ENCODE results near the gene DENND5A. TPM values are rescaled to one million over a fixed set of nuclear protein-coding genes. Genes with fewer than 3 reads are reported as not detected.

DENND5A gene
- total RNA-seq, 1 donor from 2014 or later = 156 TPM

- Mint-ChIP-seq H3K4me1 (ENCODE audit: low read depth, unreplicated experiment) (peaks cover 25% of the 10 kb centered on the region), H3K36me3 (ENCODE audit: low read depth, unreplicated experiment) (peaks cover 49% of the 10 kb centered on the region), H3K4me3 (ENCODE audit: unreplicated experiment) (no peak overlapping the region), H3K9me3 (ENCODE audit: unreplicated experiment) (no peaks in the 10 kb centered on the region), H3K27ac (ENCODE audit: unreplicated experiment) (no peak overlapping the region), H3K27me3 (ENCODE audit: low read depth, unreplicated experiment) (no peaks in the 10 kb centered on the region)
- peak overlapping the region; percentile 19 for H3K27ac ChIP-seq (ENCODE audit: low read depth, low read length)
- no peaks in the 10 kb centered on the region for H3K27me3 ChIP-seq (ENCODE audit: insufficient read depth, low read length)
- peaks cover 23% of the 10 kb centered on the region for H3K4me1 ChIP-seq (ENCODE audit: insufficient read depth, low read length)
- peak; percentile 89 for DNase-seq (ENCODE audit: low read depth)
- H3K9me3 ChIP-seq (ENCODE audit: insufficient read depth, low read depth, low read length) = no peaks in the 10 kb centered on the region
- H3K4me2 ChIP-seq (ENCODE audit: low read length) = no peak overlapping the region
- no peak for TF ChIP-seq CTCF (IDR thresholded peaks at IDR 0.05; ENCODE audit: insufficient read depth, low read depth, low read length)
- TF ChIP-seq EZH2 (IDR thresholded peaks at IDR 0.05; ENCODE audit: insufficient read depth, low read length) = no peak
- H2AFZ ChIP-seq (ENCODE audit: low read depth, low read length) = no peak overlapping the region
- no peak overlapping the region for H3K4me3 ChIP-seq (ENCODE audit: insufficient read depth, low read depth, low read length)
- H3K79me2 ChIP-seq (ENCODE audit: insufficient read depth, low read length) = no peaks in the 10 kb centered on the region
- H4K20me1 ChIP-seq (ENCODE audit: insufficient read depth, low read length) = peaks cover 22% of the 10 kb centered on the region
- peaks cover 31% of the 10 kb centered on the region for H3K36me3 ChIP-seq (ENCODE audit: insufficient read depth, low read length)
- FAIRE-seq = peak; percentile 17
- H3K9ac ChIP-seq (ENCODE audit: low read length) = peak overlapping the region; percentile 11
These were observed 126.3 kb downstream of the DENND5A start for GRCh38 chr11:9138612-9139579.

GRCh38 chr11:9138133-9138453 lies 127.1 kb downstream of the DENND5A start:
- Histone ChIP-seq H4K20me1 (ENCODE audit: insufficient read depth, low read length) (peaks cover 22% of the 10 kb centered on the region), H3K27ac (ENCODE audit: low read depth, low read length) (no peak overlapping the region), H3K36me3 (ENCODE audit: insufficient read depth, low read length) (peaks cover 24% of the 10 kb centered on the region), H2AFZ (ENCODE audit: low read depth, low read length) (no peak overlapping the region), H3K4me3 (ENCODE audit: insufficient read depth, low read depth, low read length) (no peak overlapping the region), H3K9ac (ENCODE audit: low read length) (peak overlapping the region; percentile 11), H3K4me1 (ENCODE audit: insufficient read depth, low read length) (peaks cover 23% of the 10 kb centered on the region), H3K4me2 (ENCODE audit: low read length) (no peak overlapping the region), H3K79me2 (ENCODE audit: insufficient read depth, low read length) (no peaks in the 10 kb centered on the region), H3K9me3 (ENCODE audit: insufficient read depth, low read depth, low read length) (no peaks in the 10 kb centered on the region), H3K27me3 (ENCODE audit: insufficient read depth, low read length) (no peaks in the 10 kb centered on the region)
- FAIRE-seq = no peak
- Mint-ChIP-seq H3K27ac (ENCODE audit: unreplicated experiment) (peak overlapping the region; percentile 78), H3K36me3 (ENCODE audit: low read depth, unreplicated experiment) (peaks cover 42% of the 10 kb centered on the region), H3K4me1 (ENCODE audit: low read depth, unreplicated experiment) (peaks cover 25% of the 10 kb centered on the region), H3K9me3 (ENCODE audit: unreplicated experiment) (no peaks in the 10 kb centered on the region), H3K4me3 (ENCODE audit: unreplicated experiment) (no peak overlapping the region), H3K27me3 (ENCODE audit: low read depth, unreplicated experiment) (no peaks in the 10 kb centered on the region)
- DNase-seq (ENCODE audit: low read depth) = no peak
- no peak for TF ChIP-seq EZH2 (IDR thresholded peaks at IDR 0.05; ENCODE audit: insufficient read depth, low read length)
- no peak for TF ChIP-seq CTCF (IDR thresholded peaks at IDR 0.05; ENCODE audit: insufficient read depth, low read depth, low read length)
